Gastrocnemius medialis (tissue), 4 donors: Measurements from ENCODE around the gene PPFIBP2.

Experiments
- CTCF ChIP-seq, 5 experiments: fragments of 450-650 bp in 3 of 5; fragments of 200-600 bp in 2 of 5; sonication (generic) in 2 of 5; IDR thresholded peaks in 4 of 5; conservative IDR thresholded peaks in 1 of 5; 1 replicate in 4 of 5; 2 replicates in 1 of 5; pipeline ENCODE4 v1.5.1; 2016 to 2019; ENCODE audit warnings: antibody characterized with exemption in 5 of 5, mild to moderate bottlenecking in 3 of 5, moderate library complexity in 3 of 5
- POLR2A ChIP-seq, 2 donors: fragments of 450-650 bp; IDR thresholded peaks; one replicate each; pipeline ENCODE4 v1.6.1; 2017; ENCODE audit warnings: antibody characterized with exemption in 2 of 2, mild to moderate bottlenecking in 2 of 2, moderate library complexity in 2 of 2

DNA sequence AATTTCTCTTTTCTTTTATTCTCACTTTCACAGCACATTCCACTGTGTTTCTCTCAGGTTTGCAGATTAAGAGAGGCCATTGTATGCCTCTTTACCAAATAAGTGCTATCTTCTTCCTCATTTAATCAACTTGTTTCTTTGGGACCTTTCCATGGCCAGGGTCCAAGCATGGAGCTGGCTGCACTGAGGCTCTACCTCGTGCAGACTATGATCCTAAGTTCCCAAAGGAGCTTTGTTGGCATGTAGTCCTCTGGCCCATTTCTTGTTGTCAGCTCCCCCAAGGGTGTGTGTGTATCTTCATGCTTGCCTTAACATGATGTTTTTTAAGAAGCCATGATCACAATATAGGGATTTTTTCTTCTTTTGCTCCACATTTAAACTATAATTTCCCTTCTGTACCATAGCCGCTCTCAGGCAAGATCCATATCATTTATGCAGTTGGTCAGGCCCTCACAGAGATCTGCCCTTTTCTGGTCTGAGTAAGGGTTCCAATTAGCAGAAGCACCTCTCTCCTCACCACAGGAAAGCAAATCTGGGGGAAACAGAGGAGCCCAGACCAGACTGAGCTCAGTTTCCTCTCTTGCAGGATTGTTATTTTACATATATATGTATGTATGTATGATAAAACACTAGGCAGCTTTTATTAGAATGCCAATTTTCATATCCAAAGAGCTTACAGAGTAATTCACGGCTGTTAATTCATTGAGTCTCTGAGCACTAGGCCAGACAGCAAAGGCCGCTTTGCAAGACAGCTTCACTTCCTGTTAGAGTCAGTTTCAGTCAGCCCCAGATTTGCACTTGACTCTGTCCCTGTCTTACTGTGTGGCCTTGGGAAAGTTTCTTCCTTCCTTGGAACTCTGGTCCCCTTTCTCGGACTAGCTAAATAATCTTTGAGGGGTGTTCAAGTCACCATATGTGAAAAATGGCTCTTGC lies 125.2 kb downstream of the PPFIBP2 start:
- TF ChIP-seq POLR2A (IDR thresholded peaks at IDR 0.05): no peak
- TF ChIP-seq CTCF (IDR thresholded peaks at IDR 0.05 in 4 of 5, conservative IDR thresholded peaks at IDR 0.05 in 1 of 5): no peak
